Measurements from ENCODE around the gene OVOL1. TPM values are rescaled to one million over a fixed set of nuclear protein-coding genes. Genes with fewer than 3 reads are reported as not detected.

OVOL1 gene
- total and polyA plus RNA-seq, 2 of the 8 experiments (the other 6 are each of a cell fraction or from before 2014, with no cell fraction given): 2.6 to 3.4 TPM

- TF ChIP-seq, protein P1, sequence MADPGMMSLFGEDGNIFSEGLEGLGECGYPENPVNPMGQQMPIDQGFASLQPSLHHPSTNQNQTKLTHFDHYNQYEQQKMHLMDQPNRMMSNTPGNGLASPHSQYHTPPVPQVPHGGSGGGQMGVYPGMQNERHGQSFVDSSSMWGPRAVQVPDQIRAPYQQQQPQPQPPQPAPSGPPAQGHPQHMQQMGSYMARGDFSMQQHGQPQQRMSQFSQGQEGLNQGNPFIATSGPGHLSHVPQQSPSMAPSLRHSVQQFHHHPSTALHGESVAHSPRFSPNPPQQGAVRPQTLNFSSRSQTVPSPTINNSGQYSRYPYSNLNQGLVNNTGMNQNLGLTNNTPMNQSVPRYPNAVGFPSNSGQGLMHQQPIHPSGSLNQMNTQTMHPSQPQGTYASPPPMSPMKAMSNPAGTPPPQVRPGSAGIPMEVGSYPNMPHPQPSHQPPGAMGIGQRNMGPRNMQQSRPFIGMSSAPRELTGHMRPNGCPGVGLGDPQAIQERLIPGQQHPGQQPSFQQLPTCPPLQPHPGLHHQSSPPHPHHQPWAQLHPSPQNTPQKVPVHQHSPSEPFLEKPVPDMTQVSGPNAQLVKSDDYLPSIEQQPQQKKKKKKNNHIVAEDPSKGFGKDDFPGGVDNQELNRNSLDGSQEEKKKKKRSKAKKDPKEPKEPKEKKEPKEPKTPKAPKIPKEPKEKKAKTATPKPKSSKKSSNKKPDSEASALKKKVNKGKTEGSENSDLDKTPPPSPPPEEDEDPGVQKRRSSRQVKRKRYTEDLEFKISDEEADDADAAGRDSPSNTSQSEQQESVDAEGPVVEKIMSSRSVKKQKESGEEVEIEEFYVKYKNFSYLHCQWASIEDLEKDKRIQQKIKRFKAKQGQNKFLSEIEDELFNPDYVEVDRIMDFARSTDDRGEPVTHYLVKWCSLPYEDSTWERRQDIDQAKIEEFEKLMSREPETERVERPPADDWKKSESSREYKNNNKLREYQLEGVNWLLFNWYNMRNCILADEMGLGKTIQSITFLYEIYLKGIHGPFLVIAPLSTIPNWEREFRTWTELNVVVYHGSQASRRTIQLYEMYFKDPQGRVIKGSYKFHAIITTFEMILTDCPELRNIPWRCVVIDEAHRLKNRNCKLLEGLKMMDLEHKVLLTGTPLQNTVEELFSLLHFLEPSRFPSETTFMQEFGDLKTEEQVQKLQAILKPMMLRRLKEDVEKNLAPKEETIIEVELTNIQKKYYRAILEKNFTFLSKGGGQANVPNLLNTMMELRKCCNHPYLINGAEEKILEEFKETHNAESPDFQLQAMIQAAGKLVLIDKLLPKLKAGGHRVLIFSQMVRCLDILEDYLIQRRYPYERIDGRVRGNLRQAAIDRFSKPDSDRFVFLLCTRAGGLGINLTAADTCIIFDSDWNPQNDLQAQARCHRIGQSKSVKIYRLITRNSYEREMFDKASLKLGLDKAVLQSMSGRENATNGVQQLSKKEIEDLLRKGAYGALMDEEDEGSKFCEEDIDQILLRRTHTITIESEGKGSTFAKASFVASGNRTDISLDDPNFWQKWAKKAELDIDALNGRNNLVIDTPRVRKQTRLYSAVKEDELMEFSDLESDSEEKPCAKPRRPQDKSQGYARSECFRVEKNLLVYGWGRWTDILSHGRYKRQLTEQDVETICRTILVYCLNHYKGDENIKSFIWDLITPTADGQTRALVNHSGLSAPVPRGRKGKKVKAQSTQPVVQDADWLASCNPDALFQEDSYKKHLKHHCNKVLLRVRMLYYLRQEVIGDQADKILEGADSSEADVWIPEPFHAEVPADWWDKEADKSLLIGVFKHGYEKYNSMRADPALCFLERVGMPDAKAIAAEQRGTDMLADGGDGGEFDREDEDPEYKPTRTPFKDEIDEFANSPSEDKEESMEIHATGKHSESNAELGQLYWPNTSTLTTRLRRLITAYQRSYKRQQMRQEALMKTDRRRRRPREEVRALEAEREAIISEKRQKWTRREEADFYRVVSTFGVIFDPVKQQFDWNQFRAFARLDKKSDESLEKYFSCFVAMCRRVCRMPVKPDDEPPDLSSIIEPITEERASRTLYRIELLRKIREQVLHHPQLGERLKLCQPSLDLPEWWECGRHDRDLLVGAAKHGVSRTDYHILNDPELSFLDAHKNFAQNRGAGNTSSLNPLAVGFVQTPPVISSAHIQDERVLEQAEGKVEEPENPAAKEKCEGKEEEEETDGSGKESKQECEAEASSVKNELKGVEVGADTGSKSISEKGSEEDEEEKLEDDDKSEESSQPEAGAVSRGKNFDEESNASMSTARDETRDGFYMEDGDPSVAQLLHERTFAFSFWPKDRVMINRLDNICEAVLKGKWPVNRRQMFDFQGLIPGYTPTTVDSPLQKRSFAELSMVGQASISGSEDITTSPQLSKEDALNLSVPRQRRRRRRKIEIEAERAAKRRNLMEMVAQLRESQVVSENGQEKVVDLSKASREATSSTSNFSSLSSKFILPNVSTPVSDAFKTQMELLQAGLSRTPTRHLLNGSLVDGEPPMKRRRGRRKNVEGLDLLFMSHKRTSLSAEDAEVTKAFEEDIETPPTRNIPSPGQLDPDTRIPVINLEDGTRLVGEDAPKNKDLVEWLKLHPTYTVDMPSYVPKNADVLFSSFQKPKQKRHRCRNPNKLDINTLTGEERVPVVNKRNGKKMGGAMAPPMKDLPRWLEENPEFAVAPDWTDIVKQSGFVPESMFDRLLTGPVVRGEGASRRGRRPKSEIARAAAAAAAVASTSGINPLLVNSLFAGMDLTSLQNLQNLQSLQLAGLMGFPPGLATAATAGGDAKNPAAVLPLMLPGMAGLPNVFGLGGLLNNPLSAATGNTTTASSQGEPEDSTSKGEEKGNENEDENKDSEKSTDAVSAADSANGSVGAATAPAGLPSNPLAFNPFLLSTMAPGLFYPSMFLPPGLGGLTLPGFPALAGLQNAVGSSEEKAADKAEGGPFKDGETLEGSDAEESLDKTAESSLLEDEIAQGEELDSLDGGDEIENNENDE (IDR thresholded peaks at IDR 0.05; ENCODE audit: insufficient replicate concordance, low read length): no peak
- TF ChIP-seq SP1 (IDR thresholded peaks at IDR 0.05; ENCODE audit: low read depth, low read length) (no peak), JUN (IDR thresholded peaks at IDR 0.05; ENCODE audit: low read depth, low read length) (no peak)
Observed at GRCh38 chr11:65766535-65766934, 20.3 kb upstream of the OVOL1 start (continued).
